Uterine smooth muscle cell (primary cell): ENCODE results near the gene LRRIQ3. TPM values are rescaled to one million over a fixed set of nuclear protein-coding genes. Genes with fewer than 3 reads are reported as not detected.

ENCODE experiments used
- total RNA-seq: library from RNA; depleted of rRNA; stranded (reverse); fragments of >200 nt; gene quantifications from 2 replicates; pipeline ENCODE4 v1.2.3, GENCODE V29; 2014

LRRIQ3 gene
- total RNA-seq = 0.12 and 0.77 TPM in 2 replicates

GRCh38 chr1:74197657-74198552, at the start of gene LRRIQ3, which contains the start of gene FPGT:
Gene LRRIQ3 (minus strand): TSS chr1:74198176. CDS start chr1:74183684, 14,492 bp downstream.
Gene FPGT (plus strand): TSS chr1:74198242. CDS start chr1:74198279, 37 bp downstream.

GRCh38 chr1:74235153-74235552, 37.2 kb upstream of the LRRIQ3 start, which contains the start of gene TNNI3K:
Gene TNNI3K (plus strand): TSS chr1:74235387. CDS start chr1:74235452, 65 bp downstream.

Other genes with a start within 250 kb of the LRRIQ3 start
- gene FPGT, start 66 bp upstream of the LRRIQ3 start, total RNA-seq = 15.8 and 17.1 TPM in 2 replicates
- gene TNNI3K, start 37.2 kb upstream of the LRRIQ3 start, total RNA-seq = 0.77 TPM in 1 of 2 replicates, not detected in the other